Stimulated activated CD4-positive, alpha-beta T cell treated with anti-CD3 and anti-CD28 coated beads, TNF-alpha, amount 100 ng/mL, for 4 hours (primary cell): ENCODE measurements around the gene CNTN4.
"Not testable (repeated sequence)": the region's sequence is repeated elsewhere in the genome, so short reads cannot be mapped to it uniquely, and the experiment has no call there.

Source experiments
- DNase-seq, 3 experiments: peaks; one replicate each; pipeline ENCODE4 v3.0.0-alpha.2; 2020; ENCODE audit warnings: low read depth in 3 of 3

The CNTN4 gene

GRCh38 chr3:2904054-2904453 is 805.4 kb downstream of the CNTN4 start:
- no peak for DNase-seq

- no peak for DNase-seq
Measured at GRCh38 chr3:2908693-2909351, 810.2 kb downstream of the CNTN4 start.

- no peak for DNase-seq
Measured at GRCh38 chr3:2910997-2911396, 812.3 kb downstream of the CNTN4 start.

GRCh38 chr3:2915826-2916225 is 817.2 kb downstream of the CNTN4 start:
- DNase-seq, result no peak

- DNase-seq, result not testable (repeated sequence)
Measured at GRCh38 chr3:2916640-2917039, 818.0 kb downstream of the CNTN4 start.

GRCh38 chr3:2920103-2920502 is 821.4 kb downstream of the CNTN4 start:
- no peak for DNase-seq

GRCh38 chr3:2921452-2921851 is 822.8 kb downstream of the CNTN4 start:
- no peak for DNase-seq

- no peak for DNase-seq
Measured at GRCh38 chr3:2921903-2922302, 823.2 kb downstream of the CNTN4 start.

GRCh38 chr3:2923390-2923789 is 824.7 kb downstream of the CNTN4 start:
- no peak for DNase-seq

- no peak for DNase-seq
Measured at GRCh38 chr3:2927259-2927658, 828.6 kb downstream of the CNTN4 start.

- DNase-seq, result no peak
Measured at GRCh38 chr3:2929574-2929973, 830.9 kb downstream of the CNTN4 start.

- DNase-seq, result no peak
Measured at GRCh38 chr3:2931265-2931664, 832.6 kb downstream of the CNTN4 start.

GRCh38 chr3:2934541-2934940 is 835.9 kb downstream of the CNTN4 start:
- no peak for DNase-seq

- DNase-seq, result no peak
Measured at GRCh38 chr3:2937055-2937454, 838.4 kb downstream of the CNTN4 start.

- no peak for DNase-seq
Measured at GRCh38 chr3:2937592-2937991, 838.9 kb downstream of the CNTN4 start.

GRCh38 chr3:2938711-2939110 is 840.0 kb downstream of the CNTN4 start:
- no peak for DNase-seq

- DNase-seq, result no peak
Measured at GRCh38 chr3:2940062-2940461, 841.4 kb downstream of the CNTN4 start.

- no peak for DNase-seq
Measured at GRCh38 chr3:2944628-2945027, 846.0 kb downstream of the CNTN4 start.

- no peak for DNase-seq
Measured at GRCh38 chr3:2945121-2945520, 846.5 kb downstream of the CNTN4 start.

GRCh38 chr3:2947536-2947935 is 848.9 kb downstream of the CNTN4 start:
- DNase-seq, result no peak

GRCh38 chr3:2948882-2949281 is 850.2 kb downstream of the CNTN4 start:
- DNase-seq, result no peak

- DNase-seq, result no peak
Measured at GRCh38 chr3:2950159-2950558, 851.5 kb downstream of the CNTN4 start.

- DNase-seq, result no peak
Measured at GRCh38 chr3:2957115-2957514, 858.4 kb downstream of the CNTN4 start.

- DNase-seq, result no peak
Measured at GRCh38 chr3:2958551-2958950, 859.9 kb downstream of the CNTN4 start.
